Measurements from ENCODE around the gene ITGB3. TPM values are rescaled to one million over a fixed set of nuclear protein-coding genes. Genes with fewer than 3 reads are reported as not detected.

Gene ITGB3
- total RNA-seq, 4 donors from 2014 or later, result 48.6 to 61.5 (median 54.9) TPM

DNA sequence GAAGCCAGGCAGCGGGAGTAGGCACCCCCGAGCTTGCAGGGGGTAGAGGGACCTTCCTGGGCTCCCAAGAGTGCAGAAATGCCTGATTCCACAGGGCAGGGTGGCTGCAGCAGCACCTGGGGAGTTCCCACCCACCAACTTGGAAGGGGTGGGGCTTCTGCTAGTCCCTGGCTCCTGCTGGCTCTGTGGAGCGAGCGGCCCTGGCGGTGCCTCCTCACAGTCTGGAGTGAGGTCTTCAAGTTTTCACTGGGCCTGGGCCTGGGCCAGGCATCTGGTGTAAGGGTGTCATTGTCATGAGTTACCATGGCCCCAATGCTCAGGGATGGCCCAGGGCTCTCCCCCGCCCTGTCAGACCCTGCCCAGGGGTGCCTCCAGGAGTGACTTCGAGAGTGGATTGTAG lies 15.8 kb upstream of the ITGB3 start:
- no peak for TF ChIP-seq CTCF (IDR thresholded peaks at IDR 0.05)
- no peak for TF ChIP-seq EP300 (IDR thresholded peaks at IDR 0.05)
- no peak for TF ChIP-seq POLR2A (IDR thresholded peaks at IDR 0.05; ENCODE audit: low read depth)
- TF ChIP-seq POLR2AphosphoS5 (IDR thresholded peaks at IDR 0.05), result no peak
- Histone ChIP-seq H3K27ac (replicated peaks in 1 of 4) (no peak overlapping the region), H3K36me3 (no peaks in the 10 kb centered on the region), H3K27me3 (no peaks in the 10 kb centered on the region), H3K4me3 (no peak overlapping the region), H3K9me3 (no peaks in the 10 kb centered on the region), H3K4me1 (peaks cover 20 to 33% (median 27%) of the 10 kb centered on the region in 4 donors)
- intact Hi-C loops (cut with DNase I), result no loop called here
- no peak for DNase-seq (ENCODE audit: extremely low spot score)
- 100% methylated on average over 2 of the region's 7 CpGs for WGBS

DNA sequence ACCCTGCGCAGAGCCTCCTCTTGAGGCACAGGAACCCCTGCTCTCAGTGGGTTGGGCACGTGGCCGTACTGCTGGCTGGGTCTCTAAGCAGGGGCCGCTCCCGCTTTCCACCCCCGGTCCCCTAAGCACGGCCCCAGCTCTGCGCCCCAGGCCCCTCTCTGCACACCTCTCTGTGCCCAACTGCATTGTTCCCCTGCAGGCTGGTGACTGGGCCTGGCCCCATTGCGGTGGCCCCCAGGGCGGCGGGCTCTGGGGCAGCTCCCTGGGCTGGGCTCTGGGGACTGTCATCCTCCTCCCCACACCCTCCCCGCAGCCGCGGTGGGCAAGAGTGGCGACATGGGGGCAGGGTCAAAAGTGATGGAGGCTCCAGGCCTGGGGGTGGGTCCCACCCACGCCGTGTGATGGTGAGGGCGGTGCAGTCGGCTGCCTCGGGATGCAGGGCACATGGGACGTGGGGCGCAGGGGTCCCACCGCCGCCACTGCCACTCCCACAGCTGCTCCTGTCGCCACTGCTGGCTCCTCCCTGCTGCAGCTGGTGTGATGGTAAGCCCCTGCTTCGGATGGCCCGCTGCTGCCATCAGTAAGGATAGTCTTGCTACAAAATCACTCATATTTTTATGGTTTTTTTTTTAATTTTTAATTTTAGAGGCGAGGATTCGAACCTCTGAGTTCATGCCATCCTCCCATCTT lies 15.2 kb upstream of the ITGB3 start:
- Histone ChIP-seq H3K36me3 (no peaks in the 10 kb centered on the region), H3K9me3 (no peaks in the 10 kb centered on the region), H3K4me3 (no peak overlapping the region), H3K27me3 (no peaks in the 10 kb centered on the region), H3K27ac (replicated peaks in 1 of 4) (peak overlapping the region in 1 of 4 donors; percentile 78), H3K4me1 (peaks cover 20 to 33% (median 27%) of the 10 kb centered on the region in 4 donors)
- no peak for DNase-seq (ENCODE audit: extremely low spot score)
- intact Hi-C loops (cut with DNase I), result no loop called here
- TF ChIP-seq EP300 (IDR thresholded peaks at IDR 0.05) (no peak), CTCF (IDR thresholded peaks at IDR 0.05) (no peak), POLR2A (IDR thresholded peaks at IDR 0.05; ENCODE audit: low read depth) (no peak), POLR2AphosphoS5 (IDR thresholded peaks at IDR 0.05) (no peak)
- 95% methylated on average over 17 of the region's 29 CpGs for WGBS

- Histone ChIP-seq H3K9me3 (no peaks in the 10 kb centered on the region), H3K4me3 (no peak overlapping the region), H3K27me3 (no peaks in the 10 kb centered on the region), H3K27ac (replicated peaks in 1 of 4) (peak overlapping the region; percentile 64 to 78 (median 73)), H3K4me1 (peaks cover 20 to 33% (median 27%) of the 10 kb centered on the region in 4 donors), H3K36me3 (no peaks in the 10 kb centered on the region)
- DNase-seq (ENCODE audit: extremely low spot score), result no peak
- TF ChIP-seq POLR2AphosphoS5 (IDR thresholded peaks at IDR 0.05) (no peak), POLR2A (IDR thresholded peaks at IDR 0.05; ENCODE audit: low read depth) (no peak), EP300 (IDR thresholded peaks at IDR 0.05) (no peak), CTCF (IDR thresholded peaks at IDR 0.05) (no peak)
- intact Hi-C loops (cut with DNase I), result no loop called here
- 93% methylated on average over 7 of the region's 7 CpGs for WGBS
Observed at GRCh38 chr17:47239619-47239966, 14.0 kb upstream of the ITGB3 start.

DNA sequence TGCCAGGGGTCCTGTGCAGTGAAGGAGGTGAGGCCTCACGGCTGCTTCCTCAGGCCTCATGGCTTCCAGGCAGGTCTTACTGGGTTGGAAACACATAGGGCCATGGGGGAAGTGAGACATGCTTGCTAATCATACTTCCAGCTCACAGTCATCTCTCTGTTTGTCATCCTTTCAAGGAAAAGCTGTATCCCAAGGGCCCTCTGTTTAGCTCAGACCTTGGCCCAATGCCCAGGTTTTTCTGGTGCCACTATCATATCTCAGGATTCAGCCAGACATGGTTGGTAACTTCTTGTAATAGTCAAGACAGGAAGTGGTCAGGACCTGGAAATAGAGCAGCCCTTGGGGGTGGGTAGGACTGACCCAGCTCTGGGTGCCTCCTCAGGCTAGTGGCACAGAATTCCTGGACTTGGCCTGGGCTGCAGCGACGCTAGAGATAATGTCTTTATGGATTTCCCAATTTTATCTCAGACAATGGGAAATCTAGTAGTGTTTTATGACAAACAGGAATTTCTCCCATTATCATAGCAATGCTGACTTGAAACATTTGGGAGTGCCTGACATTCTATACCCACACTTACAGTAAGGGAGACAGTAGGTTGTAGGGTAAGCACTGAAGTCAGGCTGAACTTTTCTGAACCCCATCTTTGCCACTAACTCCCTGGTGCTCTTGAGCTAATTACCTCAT lies 13.5 kb upstream of the ITGB3 start:
- H3K27me3 ChIP-seq, result no peaks in the 10 kb centered on the region

More for the DNA sequence above, 13.5 kb upstream of the ITGB3 start:
- Histone ChIP-seq H3K36me3 (no peaks in the 10 kb centered on the region), H3K27ac (replicated peaks in 1 of 4) (peak overlapping the region; percentile 64 to 78 (median 73)), H3K9me3 (no peaks in the 10 kb centered on the region), H3K4me1 (peaks cover 20 to 33% (median 27%) of the 10 kb centered on the region in 4 donors), H3K4me3 (no peak overlapping the region)
- peak; percentile 34 to 62 for TF ChIP-seq POLR2AphosphoS5 (IDR thresholded peaks at IDR 0.05)
- no peak for TF ChIP-seq POLR2A (IDR thresholded peaks at IDR 0.05; ENCODE audit: low read depth)
- TF ChIP-seq CTCF (IDR thresholded peaks at IDR 0.05), result no peak
- TF ChIP-seq EP300 (IDR thresholded peaks at IDR 0.05), result no peak
- peak; percentile 97 for DNase-seq (ENCODE audit: extremely low spot score)
- intact Hi-C loops (cut with DNase I), result no loop called here
- WGBS, result 33% methylated on average over 3 of the region's 3 CpGs

All from esophagus muscularis mucosa (tissue), 4 donors.